M059J (cell line): ENCODE data around the gene BAZ1B. TPM values are rescaled to one million over a fixed set of nuclear protein-coding genes. Genes with fewer than 3 reads are reported as not detected.
"Not testable (repeated sequence)": the region's sequence is repeated elsewhere in the genome, so short reads cannot be mapped to it uniquely, and the experiment has no call there.

Experiments used
- DNase-seq: peaks from one replicate; pipeline ENCODE4 v3.0.0-alpha.2; 2012; ENCODE audit warnings: low read depth
- total RNA-seq: library from RNA; depleted of rRNA; stranded (reverse); fragments of >200 nt; shearing (Covaris generic); gene quantifications from 2 replicates; pipeline ENCODE4 v1.2.3, GENCODE V29; 2014

BAZ1B gene
- total RNA-seq, 1 experiment from 2014 or later, result 87.8 TPM

DNA sequence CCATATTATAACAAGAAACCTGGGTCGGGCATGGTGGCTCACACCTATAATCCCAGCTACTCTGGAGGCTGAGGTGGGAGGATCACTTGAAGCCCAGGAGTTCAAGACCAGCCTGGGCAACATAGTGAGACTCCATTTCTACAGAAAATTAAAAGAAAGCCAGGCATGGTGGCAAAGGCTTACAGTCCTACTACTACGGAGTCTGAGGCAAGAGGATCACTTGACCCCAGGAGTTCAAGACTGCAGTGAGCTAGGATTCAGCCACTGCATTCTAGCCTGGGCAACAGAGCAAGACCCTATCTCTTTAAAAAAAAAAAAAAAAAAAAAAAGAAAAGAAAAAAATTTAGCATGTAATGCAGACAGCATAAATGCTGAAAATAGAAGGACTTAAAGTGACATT lies 16.4 kb upstream of the BAZ1B start:
- DNase-seq, result not testable (repeated sequence)

GRCh38 chr7:73537051-73537450 lies 15.0 kb upstream of the BAZ1B start:
- DNase-seq, result no peak

- DNase-seq, result no peak
Measured at GRCh38 chr7:73536479-73536878, 14.4 kb upstream of the BAZ1B start.

DNA sequence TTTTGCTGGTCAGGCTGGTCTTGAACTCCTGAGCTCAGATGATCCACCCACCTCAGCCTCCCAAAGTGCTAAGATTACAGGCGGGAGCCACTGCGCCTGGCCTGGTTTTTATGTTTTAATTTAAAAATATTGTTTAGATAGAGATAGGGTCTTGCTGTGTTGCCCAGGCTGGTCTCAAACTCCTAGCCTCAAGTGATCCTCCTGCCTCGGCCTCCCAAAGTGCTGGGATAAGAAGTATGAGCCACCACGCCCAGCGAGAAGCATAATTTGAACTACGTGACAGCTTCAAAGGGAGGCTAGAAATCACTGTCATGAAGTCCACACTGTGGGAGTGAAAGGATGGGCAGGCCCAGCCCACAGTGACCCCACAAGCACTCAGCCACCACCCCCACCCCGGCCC lies 13.8 kb upstream of the BAZ1B start:
- DNase-seq, result not testable (repeated sequence)

DNA sequence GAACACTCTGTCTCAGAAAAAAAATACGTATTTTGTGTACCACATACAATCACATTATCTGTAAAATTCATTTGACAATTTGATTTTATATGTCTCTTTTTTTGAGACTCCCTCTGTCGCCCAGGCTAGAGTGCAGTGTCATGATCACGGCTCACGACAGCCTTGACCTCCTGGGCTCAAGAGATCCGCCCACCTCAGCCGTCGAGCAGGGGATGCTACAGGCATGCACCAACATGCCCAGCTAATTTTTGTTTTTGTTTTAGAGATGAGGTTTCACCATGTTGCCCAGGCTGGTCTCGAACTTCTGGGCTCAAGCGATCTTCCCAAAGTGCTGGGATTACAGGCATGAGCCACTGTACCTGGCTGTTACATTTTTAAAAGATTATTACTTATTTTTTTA lies 11.6 kb upstream of the BAZ1B start:
- no peak for DNase-seq

GRCh38 chr7:73532224-73532623 lies 10.1 kb upstream of the BAZ1B start:
- no peak for DNase-seq

DNA sequence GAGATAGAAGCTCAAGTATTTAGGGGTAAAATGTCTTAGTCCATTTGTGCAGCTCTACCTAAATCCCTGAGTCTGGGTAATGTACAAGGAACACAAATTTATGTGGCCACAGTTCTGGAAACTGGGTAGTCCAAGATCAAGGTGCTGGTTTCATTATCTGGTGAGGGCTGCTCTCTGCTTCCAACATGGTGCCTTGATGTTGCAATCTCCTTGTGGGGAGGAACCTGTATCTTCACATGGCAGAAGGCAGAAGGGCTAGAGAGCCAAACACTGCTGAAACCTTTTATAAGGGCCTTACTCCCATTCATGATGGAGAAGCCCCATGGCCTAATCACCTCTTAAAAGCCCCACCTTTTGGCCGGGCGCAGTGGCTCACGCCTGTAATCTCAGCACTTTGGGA lies 8.7 kb upstream of the BAZ1B start:
- DNase-seq, result no peak

- peak; percentile 64 for DNase-seq
Measured at GRCh38 chr7:73526896-73527821, 5.1 kb upstream of the BAZ1B start.

- DNase-seq, result not testable (repeated sequence)
Measured at GRCh38 chr7:73526158-73526494, 4.0 kb upstream of the BAZ1B start.

DNA sequence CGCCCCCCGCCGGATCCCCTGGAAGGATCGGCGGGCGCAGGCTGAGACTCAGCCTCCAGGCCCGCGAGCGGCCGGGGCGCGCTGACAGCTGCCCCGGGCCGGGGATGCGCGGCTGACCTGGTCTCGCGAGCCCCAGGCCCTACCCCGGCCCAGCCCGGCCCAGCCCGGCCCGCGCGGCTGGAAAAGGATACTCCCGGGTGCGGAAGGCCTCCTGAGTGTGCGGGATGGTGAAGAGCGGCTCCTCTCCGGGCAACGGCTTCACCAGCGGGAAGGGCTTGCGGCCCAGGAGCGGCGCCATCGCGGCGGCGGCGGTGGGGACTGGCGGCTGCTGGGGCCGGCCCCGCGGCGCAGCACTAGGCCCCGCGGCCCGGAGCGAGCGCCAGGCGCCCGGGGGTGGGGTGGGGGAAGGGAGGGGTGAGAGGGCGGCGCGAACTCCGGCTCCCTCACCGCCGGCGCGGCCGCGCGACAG lies 423 bp downstream of the BAZ1B start:
- DNase-seq, result peak; percentile 55

DNA sequence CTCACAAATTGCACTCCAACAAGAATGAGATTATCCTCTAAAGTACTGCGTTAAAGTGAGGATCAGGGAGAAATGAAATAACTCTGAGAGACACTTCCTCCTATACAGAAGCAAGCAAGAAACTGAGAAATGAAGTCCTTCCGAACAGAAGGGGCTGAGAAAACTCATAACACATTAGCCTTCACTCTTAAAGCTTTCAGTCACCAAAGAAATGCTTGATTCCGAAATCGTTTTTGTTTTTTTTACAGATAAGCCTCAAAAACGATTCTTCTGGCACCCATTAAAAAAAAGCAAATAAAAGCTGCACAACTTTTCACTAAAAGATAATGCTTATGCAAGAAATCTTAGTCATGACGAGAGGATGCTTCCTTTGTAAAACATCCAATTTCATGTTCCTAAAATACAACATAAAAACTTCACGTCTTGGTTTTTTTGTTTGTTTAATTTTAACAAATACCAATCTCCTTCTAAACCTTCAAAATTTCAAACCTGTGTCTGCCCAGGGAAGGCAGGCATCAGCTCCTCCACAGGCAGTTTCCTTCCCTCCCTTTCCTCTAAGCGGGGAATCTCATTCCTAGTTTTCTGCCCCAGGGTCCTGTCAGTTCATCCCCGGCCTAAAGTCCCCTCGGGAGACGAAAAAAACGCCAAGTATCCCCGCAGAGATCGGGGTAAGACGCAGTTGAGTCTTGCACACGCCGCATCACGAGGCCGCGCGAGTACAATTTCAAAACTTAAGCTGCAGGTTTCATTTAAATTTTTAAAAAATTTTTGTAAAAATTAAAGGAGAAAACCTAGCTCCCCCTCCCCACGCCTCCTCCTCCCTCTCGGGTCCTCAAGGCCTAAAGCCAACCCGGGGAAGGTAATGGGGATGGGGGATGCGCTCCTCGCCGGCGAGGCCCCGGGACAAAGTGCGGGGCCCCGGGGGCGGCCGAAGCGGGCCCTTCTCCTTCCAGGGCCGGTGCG lies 1.1 kb downstream of the BAZ1B start:
- peak; percentile 41 for DNase-seq

DNA sequence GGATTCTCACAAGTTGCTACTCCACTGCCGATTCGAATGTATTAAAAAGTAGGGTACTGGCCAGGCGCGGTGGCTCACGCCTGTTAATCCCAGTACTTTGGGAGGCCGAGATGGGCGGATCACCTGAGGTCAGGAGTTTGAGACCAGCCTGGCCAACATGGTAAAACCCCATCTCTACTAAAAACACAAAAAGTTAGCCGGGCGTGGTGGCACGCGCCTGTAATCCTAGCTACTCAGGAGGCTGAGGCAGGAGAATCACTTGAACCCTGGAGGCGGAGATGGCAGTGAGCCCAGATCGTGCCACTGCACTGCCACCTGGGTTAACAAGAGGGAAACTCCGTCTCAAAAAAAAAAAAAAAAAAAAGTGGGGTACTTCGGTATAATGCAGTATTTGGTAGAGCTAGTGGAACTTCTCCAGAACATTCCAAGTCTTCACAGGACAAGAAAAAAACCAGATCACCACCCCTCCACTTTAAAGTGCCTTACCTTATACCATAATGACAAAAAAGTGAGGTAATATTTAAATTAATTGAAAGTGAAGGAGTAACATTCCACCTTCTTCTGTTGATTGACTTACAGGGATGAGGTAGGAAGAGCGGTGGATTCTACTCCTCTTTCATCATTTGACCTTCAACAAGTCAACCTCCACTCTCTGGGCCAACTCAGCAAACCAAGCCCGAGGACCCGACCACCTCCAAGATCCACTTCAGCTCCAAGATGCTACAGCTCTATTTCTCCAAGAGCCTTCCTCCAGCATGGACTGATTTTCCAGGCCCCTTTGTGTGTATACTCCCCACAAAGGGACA lies 2.0 kb downstream of the BAZ1B start:
- peak; percentile 15 for DNase-seq

GRCh38 chr7:73518470-73518869 lies 3.6 kb downstream of the BAZ1B start:
- no peak for DNase-seq

DNA sequence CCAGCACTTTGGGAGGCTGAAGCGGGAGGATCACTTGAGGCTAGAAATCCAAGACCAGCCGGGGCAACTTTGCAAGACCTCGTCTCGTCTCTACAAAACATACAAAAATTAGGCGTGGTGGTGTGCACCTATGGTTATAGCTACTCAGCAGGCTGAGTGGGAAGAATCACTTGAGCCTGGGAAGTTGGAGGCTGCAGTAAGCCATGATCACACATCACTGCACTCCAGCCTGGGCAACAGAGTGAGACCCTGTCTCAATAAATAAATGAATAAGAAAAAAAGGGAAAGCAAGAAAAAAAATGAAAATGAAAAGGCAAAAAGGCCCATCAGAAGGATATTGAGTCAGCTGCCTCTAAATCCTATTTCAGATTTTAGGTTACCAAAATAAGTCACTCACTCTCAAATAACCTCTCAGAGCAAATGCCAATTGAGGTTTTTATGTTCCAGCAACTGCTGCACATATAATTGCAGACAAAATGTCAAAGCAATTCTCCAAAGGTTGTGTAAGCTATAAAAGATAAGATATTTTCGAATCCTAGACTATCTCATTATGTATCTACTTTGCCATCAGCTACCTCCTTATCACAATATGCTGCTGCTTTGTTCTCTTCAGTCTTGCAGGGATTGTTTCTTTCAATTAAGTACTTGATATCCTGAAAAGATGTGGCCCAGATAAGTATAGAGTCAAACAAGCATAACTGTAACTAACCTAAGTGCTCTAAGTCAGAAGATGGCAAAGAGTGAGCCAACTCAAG lies 4.7 kb downstream of the BAZ1B start:
- no peak for DNase-seq

- no peak for DNase-seq
Measured at GRCh38 chr7:73515178-73515577, 6.9 kb downstream of the BAZ1B start.

- DNase-seq, result no peak
Measured at GRCh38 chr7:73512018-73512780, 9.9 kb downstream of the BAZ1B start.

DNA sequence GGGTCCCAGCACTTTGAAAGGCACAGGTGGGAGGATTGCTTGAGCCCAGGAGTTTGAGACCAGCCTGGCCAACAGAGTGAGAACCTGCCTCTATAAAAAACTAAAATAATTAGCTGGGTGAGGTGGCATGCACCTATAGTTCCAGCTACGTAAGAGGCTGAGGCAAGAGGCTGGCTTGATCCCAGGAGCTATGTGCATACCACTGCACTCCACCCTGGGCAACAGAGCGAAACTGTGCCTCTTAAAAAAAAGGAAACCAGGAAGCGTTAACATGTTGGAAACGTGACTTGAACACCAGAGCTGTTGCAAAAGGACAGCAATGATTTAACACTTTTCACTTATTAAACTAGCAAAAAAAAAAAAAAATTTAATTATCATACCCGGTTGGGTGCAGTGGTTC lies 12.6 kb downstream of the BAZ1B start:
- no peak for DNase-seq

DNA sequence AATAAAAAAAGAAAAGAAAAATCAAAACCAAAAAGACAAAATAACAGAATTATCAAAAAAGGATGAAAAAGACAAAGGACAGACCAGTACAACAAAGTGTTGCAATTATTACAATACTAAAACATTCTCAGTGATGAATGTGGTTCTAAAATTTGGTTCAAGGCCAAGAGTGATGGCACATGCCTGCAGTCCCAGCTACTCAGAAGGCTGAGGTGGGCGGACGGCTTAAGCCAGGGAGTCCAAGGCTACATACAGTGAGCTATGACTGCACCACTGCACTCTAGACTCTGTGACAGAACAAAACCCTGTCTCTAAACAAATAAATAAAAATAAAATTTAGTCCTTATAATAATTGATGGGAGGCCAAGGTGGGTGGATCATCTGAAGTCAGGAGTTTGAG lies 14.5 kb downstream of the BAZ1B start:
- no peak for DNase-seq

GRCh38 chr7:73504920-73505319 lies 17.2 kb downstream of the BAZ1B start:
- DNase-seq, result no peak

DNA sequence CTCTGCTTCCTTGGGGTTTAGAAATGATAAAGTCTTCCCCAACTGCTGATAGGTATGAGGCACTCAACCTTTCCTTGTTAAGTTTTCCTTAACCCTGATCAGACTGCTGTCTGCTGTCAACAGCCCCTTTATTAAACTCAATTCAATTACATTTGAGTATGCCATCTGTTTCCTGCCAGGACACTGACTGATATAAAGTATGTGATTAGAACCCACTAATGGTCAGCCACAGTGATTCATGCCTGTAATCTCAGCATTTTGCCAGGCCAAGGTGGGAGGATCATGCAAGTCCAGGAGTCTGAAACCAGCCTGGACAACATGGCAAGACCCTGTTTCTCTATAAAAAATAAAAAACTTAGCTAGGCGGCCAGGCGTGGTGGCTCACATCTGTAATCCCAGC lies 18.1 kb downstream of the BAZ1B start:
- peak; percentile 14 for DNase-seq
